Left renal pelvis (tissue), 4 donors: ENCODE measurements around the gene RPA1. TPM values are rescaled to one million over a fixed set of nuclear protein-coding genes. Genes with fewer than 3 reads are reported as not detected.

Experiments
- DNase-seq, 4 donors: peaks; one replicate each; pipeline ENCODE4 v3.0.0-alpha.2; 2013; ENCODE audit warnings: low read depth in 4 of 4, low spot score in 3 of 4
- polyA plus RNA-seq, 4 donors: library from polyadenylated mRNA; unstranded; fragments of 120-200 nt; gene quantifications; one replicate each; pipeline ENCODE4 v1.2.1, GENCODE V29; 2013; ENCODE audit not compliant: insufficient read length in 4 of 4

Gene RPA1
- polyA plus RNA-seq, 4 donors = 105 to 142 (median 123) TPM

DNA sequence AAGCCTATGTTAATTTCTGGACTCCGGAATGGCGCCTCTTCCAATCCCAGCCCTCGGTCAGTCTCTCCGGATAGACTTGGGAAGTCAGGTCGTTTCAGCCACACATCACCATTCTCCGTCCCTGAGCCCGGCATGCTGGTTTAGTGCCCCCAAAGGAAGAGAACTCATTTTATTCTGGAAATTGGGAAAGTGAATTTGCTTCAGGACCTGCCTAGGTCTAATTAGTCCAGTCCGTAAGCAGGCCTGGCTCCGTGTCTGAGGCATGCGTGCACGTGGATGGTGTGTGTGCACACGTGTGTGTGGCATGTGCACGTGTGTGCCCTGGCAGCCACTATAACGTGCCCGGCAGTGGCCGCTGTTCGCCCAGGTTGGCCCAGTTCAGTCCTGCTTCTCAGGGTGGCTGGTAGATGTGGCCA lies 77.4 kb downstream of the RPA1 start:
- DNase-seq = no peak

DNA sequence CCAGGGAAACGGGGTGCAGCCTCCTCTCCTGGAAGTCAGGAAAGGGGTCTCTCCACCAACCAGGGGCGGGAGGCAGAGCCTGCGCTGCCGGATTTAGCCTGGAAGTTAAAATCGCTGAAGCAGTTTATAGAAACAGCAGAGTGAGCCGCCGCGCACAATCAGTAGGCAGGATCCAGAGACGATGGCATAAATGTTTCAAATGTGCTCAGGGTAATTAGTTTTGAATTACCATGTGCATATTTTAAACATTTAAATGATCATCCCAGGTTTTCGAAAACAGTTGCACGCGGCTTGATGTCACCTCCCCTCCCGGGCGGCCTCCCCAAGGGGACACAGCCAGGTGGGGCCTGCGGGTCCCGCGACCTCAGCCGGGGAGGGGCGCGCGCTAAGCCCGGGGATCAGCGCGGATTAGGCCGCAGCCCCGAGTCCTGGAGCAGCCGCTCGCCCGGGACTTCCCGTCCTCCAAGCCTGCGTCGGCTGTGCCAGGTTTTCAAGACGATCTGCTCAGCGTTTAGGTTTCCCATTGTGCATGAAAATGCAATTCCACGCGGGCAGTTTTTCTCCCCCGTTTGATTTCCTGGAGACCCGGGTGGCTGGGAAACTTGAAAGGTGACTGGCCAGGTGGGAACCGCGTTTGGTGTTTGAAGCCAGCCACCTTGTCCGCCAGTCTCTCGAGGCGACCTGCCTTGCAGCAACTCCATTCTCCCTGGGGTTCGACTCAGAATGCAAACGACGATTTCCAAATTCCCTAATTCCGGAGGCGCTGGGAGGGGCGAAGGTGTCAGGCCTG lies 78.3 kb downstream of the RPA1 start:
- DNase-seq = no peak

DNA sequence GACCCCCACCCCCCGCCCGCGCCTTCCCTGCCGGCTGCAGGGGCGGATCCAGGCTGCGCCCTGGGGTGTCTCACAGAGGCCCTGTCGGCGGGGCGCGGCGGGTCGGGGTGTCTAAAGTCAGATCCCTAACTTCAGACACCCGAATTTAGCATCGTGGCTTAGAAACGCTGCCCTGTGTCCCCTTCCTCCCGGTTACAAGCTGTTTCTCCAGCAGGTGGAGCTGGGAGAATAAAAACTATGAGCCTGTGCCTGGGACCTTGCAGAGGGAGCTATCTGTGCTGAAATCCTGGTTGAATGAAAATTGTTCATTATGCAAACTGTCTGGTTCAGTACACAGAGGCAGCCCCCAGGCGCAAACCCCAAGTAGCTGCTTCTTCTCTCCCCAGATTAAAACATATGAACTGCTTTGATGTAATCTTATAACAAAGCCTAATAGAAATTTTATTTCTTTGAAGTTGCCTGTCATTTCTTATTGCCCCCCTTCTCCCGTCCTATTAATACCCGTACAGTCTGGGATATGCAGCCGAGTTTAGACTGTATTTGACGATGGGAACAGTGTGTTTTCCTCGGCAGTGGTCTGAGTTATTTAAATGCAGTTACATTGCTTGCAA lies 79.0 kb downstream of the RPA1 start:
- DNase-seq = peak in 1 of 4 donors; percentile 65

DNA sequence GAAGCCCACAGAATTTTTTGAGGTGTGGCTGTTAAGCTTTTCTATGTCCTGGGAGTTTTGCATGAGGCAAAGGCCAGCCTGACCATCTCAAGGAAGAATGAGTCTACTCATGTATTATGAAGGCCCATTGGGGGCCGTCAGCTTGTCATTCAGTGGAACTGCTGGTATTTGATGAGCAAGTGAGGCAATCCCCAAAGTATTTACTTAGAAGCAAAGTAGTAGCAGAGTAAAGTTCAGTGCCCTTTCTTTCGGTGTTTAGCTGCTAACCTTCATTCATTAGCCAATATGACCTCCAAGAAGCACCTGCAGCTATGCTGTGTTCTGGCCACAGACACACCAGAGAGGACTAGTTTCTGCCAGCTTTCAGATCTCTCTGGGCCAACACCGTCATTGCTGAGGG lies 80.2 kb downstream of the RPA1 start:
- no peak for DNase-seq

DNA sequence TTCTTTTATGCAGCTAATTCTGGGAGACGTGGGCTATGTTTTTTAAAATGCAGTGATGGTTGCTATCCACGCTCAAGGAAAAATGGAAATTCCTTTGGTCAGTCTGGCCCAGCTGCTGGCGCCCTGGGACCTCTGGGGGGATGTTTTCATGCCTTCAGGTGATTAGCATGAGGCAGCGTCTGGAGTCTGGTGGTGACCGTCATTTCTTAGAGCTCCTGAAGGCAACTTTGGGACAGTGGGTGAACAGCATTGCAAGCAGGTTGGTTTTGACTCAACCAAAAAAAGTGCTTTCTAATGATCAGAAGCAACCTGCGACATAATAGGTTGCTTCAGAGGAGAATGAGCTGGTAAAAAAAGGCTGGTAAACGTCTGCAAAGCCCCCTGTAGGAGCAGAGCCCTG lies 82.3 kb downstream of the RPA1 start:
- no peak for DNase-seq

- DNase-seq = no peak
Measured at GRCh38 chr17:1913702-1914101, 83.9 kb downstream of the RPA1 start.

DNA sequence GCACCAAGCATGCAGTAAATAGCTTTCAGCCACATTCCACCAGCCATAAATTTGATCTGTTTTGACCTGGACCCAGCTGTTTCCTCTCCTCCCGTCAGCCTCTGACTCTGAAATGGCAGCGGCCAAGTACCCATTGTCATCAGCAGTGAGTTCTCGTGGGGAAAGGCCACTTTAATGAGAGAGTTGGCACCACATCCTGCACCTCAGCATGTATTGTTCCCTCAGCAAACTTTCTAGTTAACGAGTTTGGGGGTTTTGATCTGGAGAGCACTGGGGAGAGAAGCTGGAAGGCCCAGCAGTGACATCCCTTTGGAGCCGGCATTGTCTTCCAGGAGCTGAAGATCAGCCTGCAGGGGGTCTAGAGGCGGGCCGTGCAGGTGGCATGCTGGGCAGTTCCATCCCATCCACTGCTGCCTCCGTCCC lies 84.9 kb downstream of the RPA1 start:
- no peak for DNase-seq

GRCh38 chr17:1915889-1916288 lies 86.1 kb downstream of the RPA1 start:
- no peak for DNase-seq

- no peak for DNase-seq
Measured at GRCh38 chr17:1916316-1916715, 86.5 kb downstream of the RPA1 start.

GRCh38 chr17:1916963-1917715 lies 87.3 kb downstream of the RPA1 start:
- DNase-seq = no peak

DNA sequence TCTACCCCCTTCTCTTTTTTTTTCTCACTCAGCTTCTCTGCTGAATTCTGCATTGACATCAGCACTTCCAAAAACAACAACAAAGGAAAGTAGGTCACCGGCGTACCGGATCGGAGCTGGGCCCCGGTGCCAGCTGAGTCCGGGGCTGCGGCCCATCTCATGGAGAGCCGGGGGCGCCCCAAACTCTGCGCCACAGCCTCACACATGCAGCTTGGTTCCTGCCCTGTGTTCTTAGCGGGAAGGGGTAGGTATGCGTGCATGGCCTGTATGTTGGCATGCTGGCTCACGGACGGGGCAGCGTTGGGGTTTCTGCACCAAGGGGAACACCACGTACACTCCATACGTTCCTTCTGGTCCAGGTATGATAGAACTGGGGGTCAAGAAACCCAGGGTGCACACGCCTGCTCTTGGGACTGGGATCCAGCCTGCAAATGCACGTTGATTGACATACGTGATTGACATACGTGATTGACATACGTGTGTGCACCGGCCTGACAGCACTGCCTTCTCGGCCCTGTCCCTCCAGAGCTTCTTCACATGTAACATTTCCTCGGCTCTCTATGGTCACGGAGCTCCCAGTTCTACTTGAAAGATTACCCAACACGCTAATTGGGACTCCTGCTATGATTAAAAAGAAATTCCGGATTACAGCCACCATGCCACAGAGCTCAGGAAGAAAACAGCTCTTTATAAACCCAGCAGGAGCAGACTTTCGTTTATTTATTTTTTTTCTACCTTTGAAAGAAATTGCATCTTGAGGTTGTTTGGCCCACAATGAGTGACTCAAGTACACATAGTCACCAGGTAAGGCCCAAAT lies 88.7 kb downstream of the RPA1 start:
- DNase-seq = no peak

DNA sequence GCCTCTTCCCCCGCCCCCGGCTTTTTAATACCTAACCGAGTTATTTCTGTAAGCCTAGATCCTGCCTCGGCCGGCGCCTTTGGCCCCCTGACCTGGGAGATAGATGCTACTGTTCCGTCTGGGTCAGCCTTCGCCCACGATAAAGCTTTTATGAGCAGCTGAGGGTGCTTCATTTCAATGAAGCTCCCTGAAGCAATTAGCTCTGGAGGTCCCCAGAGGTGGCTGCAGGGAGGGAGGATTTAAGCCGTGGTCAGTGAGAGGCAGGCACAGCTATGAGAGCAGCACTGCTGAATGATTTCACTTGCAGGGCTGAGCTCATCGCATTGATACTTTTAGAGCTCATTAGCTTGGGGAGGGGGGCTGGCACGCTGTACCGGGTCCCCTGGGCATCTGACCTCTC lies 89.4 kb downstream of the RPA1 start:
- DNase-seq = no peak

- DNase-seq = no peak
Measured at GRCh38 chr17:1920948-1921351, 91.1 kb downstream of the RPA1 start.

DNA sequence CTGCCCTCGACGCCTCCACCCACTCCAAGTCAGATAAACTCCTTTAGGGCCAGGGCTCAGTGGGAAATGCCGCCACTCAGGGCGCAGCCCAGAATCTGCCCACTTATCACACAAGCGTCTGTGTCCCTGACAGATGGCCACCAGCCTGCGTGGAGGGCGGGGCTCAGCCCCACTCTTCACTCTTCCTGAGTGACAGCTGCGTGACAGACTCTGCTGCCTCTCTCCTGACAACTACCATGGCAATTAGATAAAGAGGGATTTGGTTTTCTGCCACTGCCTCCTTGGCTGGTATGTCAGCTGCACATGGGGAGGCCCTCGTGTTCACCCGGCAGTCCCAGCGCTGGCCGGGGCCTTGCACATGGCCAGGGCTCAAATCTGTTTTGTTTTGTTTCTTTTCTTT lies 99.2 kb downstream of the RPA1 start:
- no peak for DNase-seq

DNA sequence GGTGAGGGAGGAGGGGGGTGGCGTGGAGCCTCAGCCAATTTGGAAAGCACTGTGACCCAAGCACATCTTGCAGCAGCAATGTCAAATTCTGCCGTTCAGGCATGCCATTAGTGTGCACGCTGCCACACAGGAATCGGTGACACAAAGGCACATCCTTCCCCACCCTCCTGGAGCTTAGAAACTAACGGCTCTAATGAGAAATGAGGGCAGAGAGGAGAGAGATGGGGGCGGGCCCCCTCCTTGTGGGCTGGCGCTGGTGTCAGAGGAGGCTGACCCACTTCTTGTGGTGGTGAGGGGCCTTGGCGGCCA lies 100.5 kb downstream of the RPA1 start:
- no peak for DNase-seq

GRCh38 chr17:1931844-1932579 lies 102.2 kb downstream of the RPA1 start:
- no peak for DNase-seq

- no peak for DNase-seq
Measured at GRCh38 chr17:1933875-1934715, 104.3 kb downstream of the RPA1 start.

DNA sequence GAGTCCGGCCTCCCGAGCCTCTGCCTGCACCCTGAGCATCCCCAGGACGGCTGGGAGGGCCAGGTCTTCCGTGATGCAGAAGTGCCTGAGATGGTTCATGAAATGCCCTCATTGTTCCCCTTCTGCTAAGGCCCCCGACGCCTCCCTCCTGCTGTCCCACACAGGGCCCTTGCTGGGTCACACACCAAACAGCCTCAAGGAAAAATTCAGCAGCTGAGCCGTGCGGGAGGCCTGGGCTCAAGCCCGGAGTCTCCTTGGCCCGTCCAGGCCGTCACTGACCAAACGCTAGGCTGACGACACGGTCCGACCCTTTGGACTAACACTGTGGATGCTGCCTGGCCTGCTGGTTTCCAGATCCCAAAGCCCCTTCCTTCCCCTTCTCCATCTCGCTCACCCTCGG lies 105.1 kb downstream of the RPA1 start:
- no peak for DNase-seq

DNA sequence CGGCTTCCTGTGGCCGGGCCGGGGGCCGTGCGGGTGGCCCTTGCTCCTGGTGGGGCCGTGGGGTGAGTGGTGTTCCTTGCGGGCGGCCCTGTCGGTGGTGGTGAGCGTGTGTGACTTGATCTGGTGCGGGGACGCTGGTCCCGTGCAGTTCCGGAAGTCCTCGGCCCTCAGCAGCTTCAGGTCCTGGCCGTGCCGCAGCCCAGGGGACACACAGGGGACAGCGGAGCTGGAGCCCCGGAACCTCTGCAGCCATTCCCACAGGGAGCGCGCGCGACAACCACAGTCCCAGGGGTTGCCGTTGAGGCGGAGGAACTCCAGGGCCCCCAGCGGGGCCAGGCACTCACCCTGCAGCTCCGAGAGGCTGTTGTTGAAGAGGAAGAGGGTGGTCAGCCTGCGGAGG lies 107.0 kb downstream of the RPA1 start:
- no peak for DNase-seq
